CD4-positive, alpha-beta T cell treated with Interleukin-6 at 100 ng/mL for 8 hours (primary cell): Measurements from ENCODE around the gene FHAD1.
A peak's percentile ranks its signal among the peaks of the same experiment; 100 is the strongest.
"Not testable (repeated sequence)": the region's sequence is repeated elsewhere in the genome, so short reads cannot be mapped to it uniquely, and the experiment has no call there.

ENCODE experiments used
- DNase-seq: peaks from one replicate; pipeline ENCODE4 v3.0.0-alpha.2; 2020; ENCODE audit warnings: mixed read lengths, low spot score

FHAD1 gene

GRCh38 chr1:15305468-15305770 is 58.4 kb downstream of the FHAD1 start:
- DNase-seq: no peak

DNA sequence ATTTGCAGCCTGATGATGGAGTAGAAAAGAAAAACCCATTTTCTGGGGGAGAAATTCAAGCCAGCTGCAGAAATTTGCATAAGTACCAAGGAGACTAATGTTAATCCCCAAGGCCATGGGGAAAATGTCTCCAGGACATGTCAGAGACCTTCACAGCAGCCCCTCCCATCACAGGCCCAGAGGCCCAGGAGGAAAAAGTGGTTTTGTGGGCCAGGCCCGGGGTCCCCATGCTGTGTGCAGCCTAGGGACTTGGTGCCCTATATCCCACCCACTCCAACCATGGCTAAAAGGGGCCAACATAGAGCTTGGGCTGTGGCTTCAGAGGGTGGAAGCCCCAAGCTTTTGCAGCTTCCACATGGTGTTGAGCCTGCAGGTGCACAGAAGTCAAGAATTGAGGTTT is 59.3 kb downstream of the FHAD1 start:
- not testable (repeated sequence) for DNase-seq

- DNase-seq: no peak
These were observed 61.1 kb downstream of the FHAD1 start for GRCh38 chr1:15308135-15308534.

GRCh38 chr1:15308621-15309027 is 61.6 kb downstream of the FHAD1 start:
- no peak for DNase-seq

DNA sequence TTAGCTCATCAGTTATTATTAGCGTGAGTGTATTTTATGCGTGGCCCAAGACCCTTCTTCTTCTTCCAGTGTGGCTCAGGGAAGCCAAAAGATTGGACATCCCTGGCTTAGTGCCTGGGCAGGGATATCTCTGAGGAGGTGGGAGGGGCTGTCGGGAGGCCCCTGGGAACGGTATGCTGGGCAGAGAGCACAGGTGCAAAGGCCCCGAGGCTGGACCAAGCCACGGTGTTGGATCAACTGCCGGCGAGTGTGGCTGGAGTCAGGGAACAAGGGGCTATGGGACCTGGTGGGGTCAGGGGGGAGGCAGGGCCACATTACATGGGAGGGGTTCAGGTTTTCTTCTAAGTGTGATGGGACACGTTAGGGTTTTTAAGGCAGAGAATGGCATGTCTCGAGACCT is 62.7 kb downstream of the FHAD1 start:
- no peak for DNase-seq

GRCh38 chr1:15310544-15310943 is 63.5 kb downstream of the FHAD1 start:
- DNase-seq: no peak

DNA sequence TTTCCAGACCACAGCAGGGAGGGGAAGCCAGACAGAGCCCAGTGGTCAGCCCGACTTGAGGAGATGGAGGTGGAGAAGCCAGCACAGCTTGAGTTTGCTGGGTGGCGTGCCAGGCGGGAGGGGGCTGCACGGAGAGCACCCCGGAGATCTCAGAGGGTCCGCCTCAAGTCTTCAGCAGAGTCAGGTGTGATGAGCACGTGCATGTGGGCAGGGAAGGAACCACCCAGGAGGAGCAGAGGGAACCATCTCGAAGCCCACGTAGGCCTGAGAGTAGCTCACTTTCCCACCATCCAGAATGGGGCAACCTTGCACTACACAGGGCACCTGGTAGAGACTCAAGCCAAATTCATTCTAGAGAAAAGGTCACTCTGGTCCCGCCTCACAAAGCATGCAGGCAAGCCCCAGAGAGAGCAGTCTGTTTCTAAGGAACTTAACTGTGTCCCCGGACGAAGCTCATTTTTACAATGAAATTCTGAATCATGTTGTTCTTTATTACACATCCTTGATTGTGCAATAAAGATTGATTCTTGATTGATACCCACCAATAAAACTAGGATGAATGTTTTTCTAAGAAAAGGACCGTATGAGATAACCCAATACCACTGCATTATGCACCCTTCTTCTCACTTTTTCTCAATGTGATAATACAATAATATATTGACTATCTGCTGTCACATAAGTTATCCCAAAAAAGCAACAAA is 64.2 kb downstream of the FHAD1 start:
- DNase-seq: no peak

DNA sequence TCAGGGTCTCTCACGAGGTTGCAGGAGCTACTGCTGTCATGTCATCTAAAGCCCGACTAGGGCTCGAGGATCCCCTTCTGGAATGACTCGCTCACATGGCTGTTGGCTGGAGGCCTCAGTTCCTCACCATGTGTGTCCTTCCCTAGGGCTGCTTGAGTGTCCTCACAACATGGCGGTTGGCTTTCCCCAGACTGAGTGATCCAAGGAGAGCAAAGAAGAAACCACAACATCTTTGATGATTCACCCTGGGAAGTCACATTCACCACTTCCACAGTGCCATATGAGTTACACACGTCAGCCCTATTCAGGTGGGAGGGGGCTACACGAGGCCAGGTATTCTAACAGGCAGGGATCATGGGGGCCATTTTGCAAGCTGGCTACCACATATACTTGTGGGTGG is 64.9 kb downstream of the FHAD1 start:
- no peak for DNase-seq

GRCh38 chr1:15312626-15313411 is 65.8 kb downstream of the FHAD1 start:
- DNase-seq: no peak

- DNase-seq: no peak
These were observed 67.6 kb downstream of the FHAD1 start for GRCh38 chr1:15314328-15315281.

- DNase-seq: no peak
These were observed 68.8 kb downstream of the FHAD1 start for GRCh38 chr1:15315815-15316214.

DNA sequence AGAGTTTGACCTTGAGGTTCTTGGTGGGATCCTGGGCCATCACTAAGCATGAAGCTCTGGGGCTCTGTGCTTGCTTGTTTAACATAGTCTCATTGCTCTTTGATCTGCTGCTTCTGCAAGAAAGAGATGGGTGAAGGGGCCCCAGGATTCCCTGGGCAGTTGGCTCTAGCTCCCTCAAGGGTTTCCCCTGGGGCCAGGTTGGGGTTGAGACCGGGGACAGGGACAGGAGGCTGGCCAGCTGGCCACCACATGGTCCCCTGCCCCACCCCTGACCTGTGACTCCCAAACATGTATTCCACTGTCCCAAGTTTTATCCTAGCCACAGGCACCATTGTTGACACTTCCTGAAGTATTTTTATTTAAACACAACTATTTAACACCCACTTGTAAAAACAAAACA is 69.5 kb downstream of the FHAD1 start:
- DNase-seq: no peak

DNA sequence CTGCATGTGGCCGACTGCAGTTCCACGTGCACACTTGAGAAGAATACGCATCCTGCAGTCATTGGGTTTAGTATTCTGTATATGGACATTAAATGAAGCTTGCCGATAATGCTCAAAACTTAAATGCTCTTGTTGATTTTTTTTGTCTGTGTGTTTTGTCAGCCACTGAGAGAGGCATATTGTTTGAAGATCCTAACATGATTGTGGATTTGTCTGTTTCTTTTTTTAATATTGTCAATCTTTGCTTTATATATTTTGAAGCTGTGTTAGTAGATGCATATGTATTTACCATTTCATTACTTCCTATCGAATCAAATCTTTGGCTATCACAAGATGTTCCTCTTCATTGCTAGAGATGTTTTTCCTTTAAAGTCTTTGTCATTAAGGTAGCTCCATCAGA is 73.2 kb downstream of the FHAD1 start:
- no peak for DNase-seq

DNA sequence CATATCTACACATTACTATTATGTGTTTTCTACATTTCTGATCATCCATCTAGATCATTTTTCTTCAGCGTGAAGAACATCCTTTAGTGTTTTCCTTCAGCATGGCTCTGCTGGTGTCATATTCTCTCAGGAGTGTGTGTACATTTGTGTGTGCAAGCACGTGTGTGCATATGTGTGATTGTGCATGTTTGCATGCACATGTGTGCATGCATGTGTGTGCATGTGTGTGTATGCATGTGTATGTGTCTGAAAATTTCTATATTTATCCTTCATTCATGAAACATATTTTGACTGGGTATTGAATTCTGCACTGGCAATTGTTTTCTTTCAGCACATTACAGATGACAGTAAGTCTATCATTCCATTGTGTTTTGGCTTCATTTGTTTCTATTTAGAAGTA is 74.6 kb downstream of the FHAD1 start:
- no peak for DNase-seq

- DNase-seq: no peak
These were observed 75.8 kb downstream of the FHAD1 start for GRCh38 chr1:15322648-15323350.

- DNase-seq: peak; percentile 72
These were observed 76.4 kb downstream of the FHAD1 start for GRCh38 chr1:15323351-15323988.

DNA sequence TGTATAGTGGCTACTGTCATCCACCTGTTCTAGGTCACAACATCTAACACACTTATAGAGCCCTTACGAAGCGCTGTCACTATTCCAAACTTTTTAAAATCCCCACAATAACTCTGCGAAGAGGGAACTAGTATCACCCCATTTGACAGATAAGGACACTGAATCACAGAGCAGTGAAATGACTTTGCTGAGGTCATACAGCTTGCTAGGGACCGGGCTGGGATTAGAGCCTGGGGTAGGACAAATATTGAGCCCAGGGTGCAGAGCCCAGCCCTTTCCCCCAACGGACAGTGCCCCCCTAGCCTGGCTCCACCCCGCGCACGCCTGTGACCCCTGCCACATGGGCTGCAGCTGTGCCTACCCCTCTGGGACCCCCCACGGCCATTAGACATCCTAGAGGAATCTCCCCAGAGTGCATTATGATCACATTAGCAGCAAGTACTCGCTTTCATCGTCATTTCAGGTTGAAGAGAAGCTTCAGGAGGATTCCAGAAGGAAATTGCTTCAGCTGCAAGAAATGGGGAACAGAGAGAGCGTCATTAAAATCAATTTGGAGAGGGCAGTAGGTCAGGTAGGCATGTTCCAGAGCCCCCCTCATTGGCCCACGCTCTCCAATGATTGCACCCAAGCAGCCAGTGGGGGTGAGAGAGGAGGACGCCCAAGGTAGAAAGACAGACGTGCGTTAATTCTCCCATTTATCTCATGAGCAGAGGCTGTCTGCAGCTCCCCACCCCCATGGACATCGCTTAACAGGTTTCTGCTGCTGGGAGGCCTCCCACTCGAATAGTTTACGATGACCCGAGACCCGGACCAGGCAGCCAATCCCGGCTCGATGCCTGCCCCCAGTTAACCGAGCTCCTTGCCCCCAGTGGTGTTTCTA is 77.2 kb downstream of the FHAD1 start:
- no peak for DNase-seq

- DNase-seq: no peak
These were observed 77.9 kb downstream of the FHAD1 start for GRCh38 chr1:15324869-15325335.

GRCh38 chr1:15325375-15326085 is 78.5 kb downstream of the FHAD1 start:
- no peak for DNase-seq
